K562 (cell line): ENCODE results near the gene SEMA4G.

Experiments used
- CREB1 ChIP-seq, 2 experiments: sonication (generic) in 1 of 2; formaldehyde crosslinking in 1 of 2; IDR thresholded peaks; 2 replicates each; pipeline versions ENCODE4 v1.6.1 to v1.8.0; 2012 to 2022; ENCODE audit warnings: inconsistent platforms in 1 of 2, mild to moderate bottlenecking in 1 of 2, missing genetic modification reagents in 1 of 2, moderate library complexity in 1 of 2
- FOSL1 ChIP-seq: fragments of 200-800 bp; sonication (Bioruptor generic); conservative IDR thresholded peaks from 2 replicates; pipeline ENCODE4 v1.6.1; 2016; ENCODE audit warnings: missing genetic modification characterization, missing compliant biosample characterization
- GATAD2A ChIP-seq: fragments of 450-650 bp; IDR thresholded peaks from 2 replicates; pipeline ENCODE4 v1.6.1; 2017
- ILF3 ChIP-seq: fragments of 450-650 bp; IDR thresholded peaks from 2 replicates; pipeline ENCODE4 v1.6.1; 2018; ENCODE audit warnings: antibody characterized with exemption, mild to moderate bottlenecking, moderate library complexity, borderline replicate concordance
- JUN ChIP-seq, 2 experiments: sonication (generic) in 1 of 2; formaldehyde crosslinking in 1 of 2; IDR thresholded peaks; 2 replicates each; pipeline versions ENCODE4 v1.6.1 to v1.8.0; 2012 to 2022; ENCODE audit warnings: borderline replicate concordance in 2 of 2, mild to moderate bottlenecking in 2 of 2, improper control_type of control experiment in 1 of 2, low read depth in 1 of 2, low read length in 1 of 2, missing genetic modification reagents in 1 of 2
- NR3C1 ChIP-seq: sonication (generic); formaldehyde crosslinking; IDR thresholded peaks from 2 replicates; pipeline ENCODE4 v1.8.1; 2022; ENCODE audit warnings: missing genetic modification reagents
- POLR2A ChIP-seq: fragments of 450-650 bp; conservative IDR thresholded peaks from 2 replicates; pipeline ENCODE4 v1.6.1; 2016
- POLR2AphosphoS5 ChIP-seq: IDR thresholded peaks from 2 replicates; pipeline ENCODE4 v1.6.1; 2011; ENCODE audit warnings: mild to moderate bottlenecking, low read depth, low read length, moderate library complexity; ENCODE audit not compliant: control insufficient read depth, insufficient read depth
- RHOXF2B ChIP-seq: fragments of 250-450 bp; sonication (Bioruptor Pico); conservative IDR thresholded peaks from 2 replicates; pipeline ENCODE4 v1.5.1; 2021
- SOX6 ChIP-seq: fragments of 450-650 bp; IDR thresholded peaks from 2 replicates; pipeline ENCODE4 v1.6.1; 2014; ENCODE audit warnings: mild to moderate bottlenecking
- STAT5A ChIP-seq: IDR thresholded peaks from 2 replicates; pipeline ENCODE4 v1.6.1; 2012; ENCODE audit warnings: low read length, inconsistent platforms, borderline replicate concordance
- ZBTB33 ChIP-seq: sonication (generic); formaldehyde crosslinking; IDR thresholded peaks from 2 replicates; pipeline ENCODE4 v1.8.1; 2023; ENCODE audit warnings: mild to moderate bottlenecking, missing genetic modification reagents
- ZFX ChIP-seq: sonication (generic); formaldehyde crosslinking; IDR thresholded peaks from 2 replicates; pipeline ENCODE4 v1.8.0; 2022; ENCODE audit warnings: mild to moderate bottlenecking, missing genetic modification reagents, moderate library complexity
- TF ChIP-seq, protein P1 (sequence below): sonication (generic); formaldehyde crosslinking; IDR thresholded peaks from 2 replicates; pipeline ENCODE4 v1.8.1; 2023; ENCODE audit warnings: mild to moderate bottlenecking, missing genetic modification reagents

- no peak for TF ChIP-seq ILF3
- no peak for TF ChIP-seq ZBTB33
- TF ChIP-seq GATAD2A, result no peak
- TF ChIP-seq, protein P1, sequence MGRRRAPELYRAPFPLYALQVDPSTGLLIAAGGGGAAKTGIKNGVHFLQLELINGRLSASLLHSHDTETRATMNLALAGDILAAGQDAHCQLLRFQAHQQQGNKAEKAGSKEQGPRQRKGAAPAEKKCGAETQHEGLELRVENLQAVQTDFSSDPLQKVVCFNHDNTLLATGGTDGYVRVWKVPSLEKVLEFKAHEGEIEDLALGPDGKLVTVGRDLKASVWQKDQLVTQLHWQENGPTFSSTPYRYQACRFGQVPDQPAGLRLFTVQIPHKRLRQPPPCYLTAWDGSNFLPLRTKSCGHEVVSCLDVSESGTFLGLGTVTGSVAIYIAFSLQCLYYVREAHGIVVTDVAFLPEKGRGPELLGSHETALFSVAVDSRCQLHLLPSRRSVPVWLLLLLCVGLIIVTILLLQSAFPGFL, result no peak
- TF ChIP-seq STAT5A, result no peak
- no peak for TF ChIP-seq JUN (IDR thresholded peaks at IDR 0.05; ENCODE audit: borderline replicate concordance, low read depth, low read length)
- TF ChIP-seq JUN (CRISPR knock-in tag; IDR thresholded peaks at IDR 0.05; ENCODE audit: borderline replicate concordance), result no peak
- no peak for TF ChIP-seq ZFX (CRISPR knock-in tag)
- no peak for TF ChIP-seq POLR2A
- TF ChIP-seq POLR2AphosphoS5, result no peak
- no peak for TF ChIP-seq FOSL1 (tag)
- no peak for TF ChIP-seq CREB1 (IDR thresholded peaks at IDR 0.05)
- TF ChIP-seq CREB1 (CRISPR knock-in tag; IDR thresholded peaks at IDR 0.05), result no peak
- TF ChIP-seq RHOXF2B (CRISPR knock-in tag), result no peak
- no peak for TF ChIP-seq SOX6
- TF ChIP-seq NR3C1, result no peak
Measured at GRCh38 chr10:100963826-100964225, 5.5 kb upstream of the SEMA4G start.
